IPS-18c (cell line): ENCODE data around the gene MFAP5.

Source experiments
- H3K4me3 ChIP-seq: 2 replicates; pipeline ENCODE4 v1.7.0; 2013; ENCODE audit warnings: low read depth, mild to moderate bottlenecking, low read length, moderate library complexity; ENCODE audit not compliant: insufficient read depth
- H3K9me3 ChIP-seq: one replicate; pipeline ENCODE4 v1.6.1; 2013; ENCODE audit warnings: mild to moderate bottlenecking, low read length, moderate library complexity; ENCODE audit not compliant: control insufficient read depth, insufficient read depth

MFAP5 gene, protein sequence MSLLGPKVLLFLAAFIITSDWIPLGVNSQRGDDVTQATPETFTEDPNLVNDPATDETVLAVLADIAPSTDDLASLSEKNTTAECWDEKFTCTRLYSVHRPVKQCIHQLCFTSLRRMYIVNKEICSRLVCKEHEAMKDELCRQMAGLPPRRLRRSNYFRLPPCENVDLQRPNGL

DNA sequence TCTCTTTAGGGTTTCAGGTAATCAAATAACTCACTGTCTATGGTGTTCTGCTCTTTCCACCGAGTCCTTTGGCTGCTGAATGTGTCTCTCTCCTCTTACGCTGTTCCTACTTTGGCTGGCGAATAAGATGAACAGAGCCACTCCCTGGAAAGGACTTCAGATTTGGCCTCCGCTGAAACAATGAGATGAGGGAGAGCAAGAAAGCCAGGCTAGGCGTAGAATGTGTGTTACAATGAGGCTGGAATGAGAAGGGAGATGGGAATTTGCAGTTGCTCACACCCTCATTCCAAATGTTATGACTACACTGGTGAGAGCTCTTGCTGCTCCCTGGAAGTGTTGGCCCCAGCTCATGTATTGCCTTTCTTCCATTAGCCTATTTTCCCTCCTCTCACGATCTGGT is at the start of gene MFAP5:
MFAP5 (minus strand) TSS at position 234 of the 400 bp plus-strand sequence. CDS start 722 bp downstream, outside the sequence.
- Histone ChIP-seq H3K9me3 (no peaks in the 10 kb centered on the region), H3K4me3 (no peak within 1 kb of the TSS)

DNA sequence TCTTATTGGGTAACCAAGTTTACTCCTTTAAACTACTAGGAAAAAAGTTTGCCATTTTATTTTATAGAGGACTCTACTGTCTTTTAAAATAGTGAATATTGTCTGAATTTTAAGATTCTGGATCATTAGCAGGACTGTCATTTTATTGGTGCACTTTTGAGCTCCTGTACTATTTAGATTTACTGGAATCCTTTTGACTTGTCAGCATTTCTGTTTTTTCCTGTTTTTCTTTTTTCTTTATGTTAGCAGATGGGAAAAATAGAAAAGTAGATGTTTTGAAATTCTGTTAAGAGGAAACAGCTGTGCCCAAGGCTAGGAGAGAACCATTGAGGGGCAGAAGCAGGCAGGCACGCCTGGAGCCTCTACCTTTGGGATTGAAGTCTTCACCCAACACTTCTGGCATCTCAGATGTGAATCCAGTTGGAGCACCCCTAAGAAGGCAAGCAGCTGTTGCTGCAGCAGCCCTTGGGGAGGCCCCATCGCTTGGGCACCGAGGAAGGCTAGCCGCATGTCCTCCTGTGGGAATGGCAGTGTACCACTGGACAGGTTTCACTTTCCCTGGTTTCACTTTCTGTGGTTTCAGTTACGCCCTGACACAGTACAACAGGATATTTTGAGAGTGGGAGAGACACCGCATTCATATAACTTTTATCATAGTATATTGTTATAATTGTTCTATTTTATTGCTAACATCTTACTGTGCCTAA is 46.7 kb upstream of the MFAP5 start:
- Histone ChIP-seq H3K9me3 (no peaks in the 10 kb centered on the region), H3K4me3 (no peak overlapping the region)

GRCh38 chr12:8702159-8702558 is 39.5 kb upstream of the MFAP5 start:
- no peaks in the 10 kb centered on the region for H3K9me3 ChIP-seq
- H3K4me3 ChIP-seq: no peak overlapping the region

DNA sequence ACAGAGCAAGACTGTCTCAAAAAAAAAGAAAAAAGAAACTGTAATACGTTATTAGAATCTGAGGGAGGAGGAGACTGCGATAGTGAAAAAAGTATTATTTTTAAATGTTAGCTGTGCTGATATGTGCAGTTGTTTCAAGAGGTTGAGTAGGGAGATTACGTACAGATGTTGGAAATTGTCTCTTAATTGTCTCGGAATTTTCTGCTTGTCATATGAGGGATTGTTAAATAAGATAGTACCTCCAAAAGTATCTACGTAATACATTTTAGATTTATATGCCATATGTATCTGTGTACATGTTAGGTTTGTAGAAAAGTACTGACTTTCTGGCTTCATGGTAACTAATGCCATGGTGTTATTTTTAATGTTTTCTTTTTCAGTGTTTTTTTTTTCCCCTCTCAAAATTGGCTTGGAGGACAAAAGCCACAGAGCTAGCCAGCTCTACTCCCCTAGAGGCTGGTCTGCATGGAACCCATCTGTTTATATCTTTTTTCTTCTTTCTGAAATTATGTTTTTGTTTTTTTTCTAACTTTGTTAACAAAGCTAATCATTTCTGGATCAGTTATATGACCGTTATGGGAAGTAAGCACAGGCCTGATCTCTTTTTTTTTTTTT is 38.5 kb upstream of the MFAP5 start:
- Histone ChIP-seq H3K4me3 (no peak overlapping the region), H3K9me3 (no peaks in the 10 kb centered on the region)

DNA sequence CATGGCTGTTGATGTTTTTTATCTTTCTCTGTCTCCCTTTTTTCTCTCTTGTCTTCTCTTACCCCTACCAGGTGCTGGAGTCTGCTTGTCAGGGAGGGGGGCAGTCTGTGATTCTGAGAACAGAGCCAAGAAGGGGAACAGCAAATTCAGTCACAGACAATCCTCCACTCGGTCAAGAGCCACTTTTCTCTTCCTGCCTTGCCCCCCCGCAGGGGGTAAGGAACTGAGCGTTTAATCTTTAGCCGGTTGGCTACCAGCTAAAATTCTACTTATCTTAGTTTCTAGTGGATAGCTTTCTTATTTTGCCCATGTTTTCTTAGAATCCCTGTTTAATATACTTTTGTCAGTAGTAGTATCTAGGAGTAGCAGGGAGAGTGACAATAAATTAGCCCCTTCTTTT is 37.1 kb upstream of the MFAP5 start:
- H3K4me3 ChIP-seq: no peak overlapping the region; the same call in 1 of the 2 replicates
- H3K9me3 ChIP-seq: no peaks in the 10 kb centered on the region

DNA sequence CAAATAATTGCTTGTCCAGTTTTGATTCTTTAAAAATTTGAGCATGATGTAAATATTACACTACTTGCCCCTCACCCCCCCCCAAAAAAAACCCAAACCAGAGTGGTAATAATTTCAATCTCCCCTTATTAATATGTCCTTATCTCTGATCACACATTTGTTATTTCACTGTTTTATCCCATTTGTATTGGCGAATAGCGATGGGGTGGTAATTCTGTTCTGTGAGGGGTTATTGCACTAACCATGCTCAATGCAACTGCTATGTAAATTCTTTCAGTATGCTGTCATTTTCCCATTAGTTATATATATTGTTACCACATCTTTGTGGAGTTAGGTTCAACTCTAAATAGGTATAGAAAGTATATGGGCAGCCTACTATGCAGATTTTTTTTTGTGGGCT is 36.3 kb upstream of the MFAP5 start:
- Histone ChIP-seq H3K9me3 (no peaks in the 10 kb centered on the region), H3K4me3 (peak overlapping the region; percentile 93)

- Histone ChIP-seq H3K9me3 (no peaks in the 10 kb centered on the region), H3K4me3 (peak overlapping the region; percentile 93)
These were observed 35.7 kb upstream of the MFAP5 start for GRCh38 chr12:8698132-8698851.

GRCh38 chr12:8697476-8698131 is 35.0 kb upstream of the MFAP5 start, which contains the start of gene RIMKLB:
RIMKLB (plus strand) TSS chr12:8697991; CDS start chr12:8713867, 15,876 bp downstream.
- H3K4me3 ChIP-seq: peak within 1 kb of the TSS; percentile 93
- no peaks in the 10 kb centered on the region for H3K9me3 ChIP-seq

DNA sequence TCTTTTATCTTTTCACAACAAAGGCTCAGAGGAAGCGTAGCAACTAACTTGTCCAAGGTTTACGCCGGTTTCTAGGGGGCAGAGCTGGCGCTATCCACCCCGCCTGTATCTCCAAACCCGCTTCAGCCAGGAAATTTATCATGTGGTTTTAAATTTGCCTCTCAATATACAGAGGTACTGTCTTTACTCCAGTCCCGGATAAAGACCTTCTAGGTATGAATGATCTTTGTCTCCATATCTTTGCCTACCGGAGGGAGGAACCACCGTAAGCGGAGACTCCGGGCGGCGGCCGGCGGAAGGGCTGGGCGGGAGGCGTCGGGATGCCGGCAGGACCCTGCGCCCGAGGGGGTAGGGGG is 34.5 kb upstream of the MFAP5 start:
- H3K4me3 ChIP-seq: peak overlapping the region; percentile 81

GRCh38 chr12:8696442-8697090 is 33.9 kb upstream of the MFAP5 start:
- no peaks in the 10 kb centered on the region for H3K9me3 ChIP-seq
- H3K4me3 ChIP-seq: peak overlapping the region; percentile 81

More for the DNA sequence above, 34.5 kb upstream of the MFAP5 start:
- H3K9me3 ChIP-seq: no peaks in the 10 kb centered on the region

GRCh38 chr12:8695116-8695515 is 32.5 kb upstream of the MFAP5 start:
- Histone ChIP-seq H3K9me3 (no peaks in the 10 kb centered on the region), H3K4me3 (no peak overlapping the region)

GRCh38 chr12:8692573-8692972 is 29.9 kb upstream of the MFAP5 start:
- Histone ChIP-seq H3K9me3 (no peaks in the 10 kb centered on the region), H3K4me3 (no peak overlapping the region)

GRCh38 chr12:8689681-8690080 is 27.1 kb upstream of the MFAP5 start:
- Histone ChIP-seq H3K9me3 (no peaks in the 10 kb centered on the region), H3K4me3 (no peak overlapping the region)

DNA sequence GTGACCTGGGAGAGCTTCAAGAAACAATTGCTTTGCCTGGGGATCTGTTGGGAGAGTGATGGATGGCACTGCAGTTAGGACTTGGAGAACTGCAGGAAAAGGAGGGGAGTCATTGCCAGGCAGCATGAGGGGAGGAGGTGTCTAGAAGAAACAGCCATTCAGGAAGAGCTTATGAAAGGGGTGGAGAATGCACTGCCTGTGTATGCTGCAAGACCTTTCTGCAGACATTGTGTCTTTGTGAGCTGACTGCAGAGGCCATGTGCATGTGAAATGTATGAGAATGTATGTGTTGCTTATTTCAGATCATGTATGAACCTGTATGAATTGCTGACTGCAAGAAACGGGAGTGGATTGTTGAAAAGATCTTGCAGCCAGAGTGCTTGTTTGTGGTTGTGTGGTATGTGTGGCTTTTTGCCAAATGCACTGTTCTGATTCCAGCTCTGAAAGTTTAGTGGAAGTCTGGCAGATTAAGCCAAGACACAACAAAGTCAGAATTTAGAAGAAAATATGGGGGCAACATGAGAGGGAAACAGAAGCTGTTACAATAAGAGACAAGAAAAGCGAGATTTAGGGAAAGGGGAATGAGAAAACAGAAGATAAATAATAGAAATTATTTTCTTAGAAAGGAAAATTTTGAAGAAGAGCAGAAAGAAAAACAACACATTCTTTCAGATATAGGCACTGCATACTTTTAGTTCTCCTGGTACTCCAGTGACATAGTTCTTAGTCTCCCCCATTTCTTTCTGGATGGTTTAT is 25.4 kb upstream of the MFAP5 start:
- no peak overlapping the region for H3K4me3 ChIP-seq
- H3K9me3 ChIP-seq: no peaks in the 10 kb centered on the region

- H3K9me3 ChIP-seq: no peaks in the 10 kb centered on the region
- no peak overlapping the region for H3K4me3 ChIP-seq
These were observed 22.4 kb upstream of the MFAP5 start for GRCh38 chr12:8685051-8685450.

GRCh38 chr12:8681129-8681884 is 18.7 kb upstream of the MFAP5 start:
- no peaks in the 10 kb centered on the region for H3K9me3 ChIP-seq
- no peak overlapping the region for H3K4me3 ChIP-seq
